HG02981 (cell line): ENCODE measurements around the gene SCNM1.

Experiments
- ATAC-seq: cut with Tn5 transposase; IDR thresholded peaks from one replicate; pipeline ENCODE4 v1.9.1; 2021; ENCODE audit warnings: mild to moderate bottlenecking, moderate library complexity; ENCODE audit not compliant: unreplicated experiment

The SCNM1 gene, protein sequence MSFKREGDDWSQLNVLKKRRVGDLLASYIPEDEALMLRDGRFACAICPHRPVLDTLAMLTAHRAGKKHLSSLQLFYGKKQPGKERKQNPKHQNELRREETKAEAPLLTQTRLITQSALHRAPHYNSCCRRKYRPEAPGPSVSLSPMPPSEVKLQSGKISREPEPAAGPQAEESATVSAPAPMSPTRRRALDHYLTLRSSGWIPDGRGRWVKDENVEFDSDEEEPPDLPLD

GRCh38 chr1:151165738-151166504 lies at the start of gene SCNM1, which contains the start of gene LYSMD1:
Gene SCNM1 (plus strand): TSS chr1:151166144. CDS start chr1:151166153, 9 bp downstream.
Gene LYSMD1 (minus strand): TSS chr1:151165902. CDS start chr1:151165258, 644 bp downstream.
- ATAC-seq: peak; percentile 88

- ATAC-seq: no peak
These were observed 41.1 kb upstream of the SCNM1 start for GRCh38 chr1:151124763-151125403.

GRCh38 chr1:151128800-151129199 lies 37.1 kb upstream of the SCNM1 start:
- ATAC-seq: no peak

DNA sequence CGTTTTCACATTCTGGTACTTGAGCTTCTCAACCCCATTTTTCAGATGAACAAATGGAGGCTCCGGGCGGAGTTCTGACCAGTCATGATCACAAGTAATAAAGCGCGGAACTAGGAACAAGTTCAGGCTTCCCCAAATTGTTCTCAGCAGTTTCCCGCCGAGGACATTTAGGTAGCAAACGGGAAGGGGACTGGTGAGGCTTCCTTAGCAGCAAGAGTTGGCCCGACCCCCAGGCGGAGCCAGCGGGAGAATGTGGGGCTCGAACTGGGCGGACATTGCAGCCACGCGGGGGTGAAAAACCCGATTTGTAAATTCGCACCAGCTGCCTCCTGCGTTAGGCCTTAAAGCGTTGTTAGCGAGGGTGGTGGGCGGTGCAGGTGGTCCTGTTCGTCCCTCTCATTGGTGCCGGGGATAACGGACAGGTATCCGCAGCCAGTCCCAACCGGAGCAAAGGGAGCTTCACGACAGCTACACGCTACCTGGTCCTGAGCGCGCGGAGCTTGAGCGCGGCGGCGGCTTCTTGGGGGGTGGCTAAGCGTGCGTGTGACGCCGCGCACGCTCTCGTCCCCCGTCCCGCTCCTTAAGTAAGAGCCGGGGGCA lies 34.9 kb upstream of the SCNM1 start:
- ATAC-seq: peak; percentile 90

DNA sequence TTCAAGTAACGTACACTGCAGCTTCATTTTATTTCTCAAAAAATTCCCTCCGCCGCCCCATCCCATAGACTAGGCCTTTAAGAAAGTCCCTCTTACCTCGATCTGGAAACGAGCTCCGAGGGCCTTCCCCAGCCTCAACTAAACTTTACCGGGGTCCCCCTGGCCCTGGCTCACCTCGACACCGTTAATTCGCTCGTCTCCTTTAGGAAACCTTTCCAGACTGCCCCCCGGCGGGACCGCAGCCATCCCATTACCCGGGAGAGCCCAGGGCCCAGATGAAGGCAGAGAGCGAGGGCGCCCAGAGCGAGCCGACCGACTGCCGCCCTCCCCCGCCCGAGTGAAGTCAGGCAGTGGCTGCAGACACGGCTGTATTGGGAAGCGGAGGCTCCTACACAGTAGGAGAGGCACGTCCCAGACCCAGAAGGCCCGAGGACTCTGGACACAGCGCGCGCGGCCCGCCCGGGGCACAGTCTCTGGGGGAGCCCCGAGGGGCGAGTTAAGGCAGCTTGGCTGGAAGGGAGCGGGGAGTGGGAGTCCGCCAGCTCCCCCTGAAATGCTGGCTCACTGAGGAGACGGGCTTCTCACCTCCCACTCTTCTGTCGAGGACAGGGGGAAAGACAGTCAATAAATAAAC lies 34.1 kb upstream of the SCNM1 start:
- no peak for ATAC-seq

DNA sequence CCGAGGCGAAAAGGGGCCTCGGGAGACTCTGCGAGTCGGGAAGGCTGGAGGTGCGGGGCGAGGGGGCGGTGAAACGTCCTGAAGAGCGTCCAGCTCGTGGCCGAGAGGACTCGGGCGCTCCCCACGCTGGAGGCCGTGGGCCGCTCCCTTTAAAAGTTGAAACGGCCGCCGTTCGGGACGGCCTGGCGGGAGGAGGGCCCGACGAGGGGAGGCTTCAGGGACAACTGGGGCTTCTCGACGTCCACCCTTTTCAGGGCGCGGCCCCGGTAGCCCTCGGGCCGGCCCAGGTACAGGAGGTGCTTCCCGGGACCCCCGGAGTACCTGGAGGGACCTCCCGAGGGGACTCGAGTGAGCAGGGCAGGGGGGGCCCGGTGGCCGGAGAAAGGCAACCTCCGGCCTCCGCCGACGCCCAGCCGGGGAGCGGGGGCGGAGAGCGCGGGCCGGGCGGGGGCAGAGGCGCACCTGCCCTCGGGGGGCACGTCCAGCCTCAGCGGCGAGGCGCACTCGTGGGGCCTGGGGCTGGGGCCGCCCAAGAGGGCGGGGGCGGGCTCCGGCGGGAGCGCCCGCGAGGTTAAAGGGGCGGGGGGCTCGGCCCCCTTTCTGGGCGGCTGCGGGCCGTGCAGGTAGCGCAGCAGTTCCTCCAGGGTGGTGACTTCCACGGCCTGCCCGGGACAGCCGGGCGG lies 33.5 kb upstream of the SCNM1 start:
- no peak for ATAC-seq

DNA sequence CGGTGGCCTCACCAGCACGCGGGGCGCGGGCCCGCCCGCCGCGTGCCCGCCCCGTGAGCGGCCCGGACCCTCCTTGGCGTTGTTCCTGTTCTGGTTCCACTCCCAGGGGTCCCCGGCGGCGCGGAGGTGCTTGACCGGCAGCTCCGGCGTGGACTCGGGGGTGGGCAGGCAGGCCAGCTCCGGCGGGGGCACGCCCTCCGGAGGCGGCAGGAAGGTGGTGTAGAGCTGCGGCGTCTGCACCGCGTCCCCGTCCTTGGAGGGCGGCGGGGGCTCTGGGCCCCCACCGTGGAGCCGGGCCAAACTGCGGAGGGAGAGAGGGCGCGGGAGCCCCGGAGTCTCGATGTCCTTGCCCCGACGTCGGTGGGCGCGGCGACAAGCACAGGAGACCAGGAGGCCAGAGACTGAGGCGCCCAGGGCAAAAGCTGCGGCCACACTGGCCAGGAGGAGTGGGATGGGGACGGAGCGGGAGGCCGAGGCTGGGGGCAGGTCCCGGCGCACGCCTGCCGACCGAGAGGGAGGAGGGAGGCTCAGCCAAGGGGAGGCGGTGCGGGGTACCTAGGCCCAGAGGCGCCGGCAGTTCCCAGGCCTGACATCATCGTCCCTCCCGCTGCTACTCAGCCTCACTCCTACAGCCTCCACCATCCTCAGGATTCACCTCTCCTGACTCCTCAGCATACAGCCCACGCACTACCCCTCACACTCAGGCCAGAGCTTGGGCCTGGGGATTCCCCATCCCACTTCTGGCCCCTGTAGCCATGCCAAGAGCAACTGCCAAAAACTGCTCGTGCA lies 32.7 kb upstream of the SCNM1 start:
- no peak for ATAC-seq

DNA sequence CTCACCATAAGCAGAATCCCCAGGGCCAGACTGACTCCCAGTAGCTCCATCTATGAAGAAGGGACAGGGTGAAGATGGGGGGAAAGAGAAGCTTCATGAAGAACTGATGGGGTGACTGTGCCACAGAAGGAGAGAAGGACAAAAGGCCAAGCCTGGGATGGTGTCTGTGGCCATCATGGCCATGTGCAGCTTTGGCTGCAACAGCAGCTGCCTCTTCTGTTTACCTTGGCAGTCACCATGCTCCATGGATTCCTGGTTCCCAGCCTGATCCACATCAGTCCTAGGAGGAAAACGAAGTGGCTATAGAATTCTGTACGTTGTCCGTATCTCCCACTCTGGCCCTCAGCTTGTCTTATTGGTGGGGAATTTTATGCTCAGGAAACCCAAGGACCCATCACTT lies 31.5 kb upstream of the SCNM1 start:
- ATAC-seq: no peak

- no peak for ATAC-seq
These were observed 31.0 kb upstream of the SCNM1 start for GRCh38 chr1:151134991-151135390.

- no peak for ATAC-seq
These were observed 30.2 kb upstream of the SCNM1 start for GRCh38 chr1:151135433-151136385.

DNA sequence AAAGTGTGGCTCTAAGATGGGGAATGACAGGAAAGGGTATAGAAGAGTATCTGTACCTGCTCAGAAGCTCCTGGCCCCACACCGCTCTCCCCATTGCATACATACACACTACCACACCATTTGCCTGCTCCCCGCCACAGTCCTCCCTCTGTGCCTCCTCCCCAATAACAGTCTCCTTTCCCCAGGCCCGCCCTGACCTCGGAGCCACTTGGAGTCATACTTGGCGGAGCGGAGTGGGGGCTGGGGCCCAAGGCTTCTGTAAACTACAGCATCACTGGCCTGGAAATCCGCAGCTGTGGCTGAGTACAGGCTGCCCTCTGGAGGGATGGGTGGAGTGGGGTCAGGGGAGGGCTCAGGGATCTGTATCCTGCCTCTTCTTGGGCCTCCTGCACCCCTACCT lies 28.2 kb upstream of the SCNM1 start:
- ATAC-seq: no peak

GRCh38 chr1:151142411-151143056 lies 23.4 kb upstream of the SCNM1 start:
- no peak for ATAC-seq

GRCh38 chr1:151143057-151143435 lies 22.9 kb upstream of the SCNM1 start:
- no peak for ATAC-seq

DNA sequence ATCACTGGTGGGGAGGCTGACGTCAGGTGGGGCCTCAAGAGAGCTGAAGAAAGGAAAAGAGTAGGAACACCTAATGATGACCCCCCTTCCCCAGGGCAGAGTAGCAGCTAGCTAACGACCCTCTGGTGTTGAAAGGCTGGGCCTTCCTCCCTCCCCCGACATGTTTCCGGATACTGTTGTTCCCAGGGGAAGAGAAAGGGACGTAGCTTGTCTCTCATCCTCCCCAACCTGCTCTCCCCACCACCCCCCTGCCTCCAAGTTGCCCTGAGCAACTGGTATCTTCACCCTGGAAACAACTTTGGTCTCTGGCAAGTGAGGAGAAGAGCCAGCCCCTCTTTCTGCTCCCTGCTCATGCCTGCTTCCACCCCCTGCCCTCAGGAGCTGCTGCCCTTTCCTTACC lies 22.0 kb upstream of the SCNM1 start:
- ATAC-seq: no peak

- no peak for ATAC-seq
These were observed 21.3 kb upstream of the SCNM1 start for GRCh38 chr1:151144474-151145303.

DNA sequence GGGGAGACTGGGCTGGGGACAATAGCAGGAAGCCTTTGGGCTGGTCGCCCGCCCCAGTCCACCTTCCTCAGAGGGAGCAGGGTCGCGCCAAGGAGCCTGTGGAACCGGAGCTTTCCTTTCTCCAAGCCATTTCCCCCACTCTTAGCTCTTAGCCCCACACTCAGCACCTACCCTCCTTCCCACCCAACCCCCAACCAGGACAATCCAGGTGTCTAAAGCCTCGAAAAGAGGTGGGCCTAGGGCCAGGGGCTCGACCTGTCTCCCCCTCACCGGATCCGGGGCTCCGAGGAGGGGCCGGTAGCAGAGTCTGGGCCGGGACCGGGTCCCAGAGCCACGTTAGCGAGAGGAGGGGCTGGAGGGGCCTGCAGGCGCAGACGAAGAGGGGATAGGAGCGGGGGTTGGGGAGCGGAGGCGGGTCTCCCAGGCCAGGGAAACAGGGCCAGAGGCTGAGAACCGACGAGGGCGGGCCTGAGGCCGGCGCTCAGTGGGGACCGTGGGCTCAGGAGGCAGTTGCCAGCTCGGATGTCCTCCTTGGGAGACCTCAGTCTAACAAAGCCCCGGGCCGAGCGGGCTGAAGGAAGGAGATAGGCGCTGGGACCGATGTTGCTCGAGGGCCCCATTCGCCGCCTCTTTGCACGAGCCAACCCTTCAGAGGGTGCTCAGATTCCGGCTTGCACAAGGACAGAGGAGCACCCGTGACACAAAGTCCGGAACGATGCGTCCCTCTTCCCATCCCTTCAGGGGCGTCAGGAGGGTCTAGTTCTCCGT lies 20.5 kb upstream of the SCNM1 start:
- no peak for ATAC-seq

- no peak for ATAC-seq
These were observed 19.9 kb upstream of the SCNM1 start for GRCh38 chr1:151146072-151146411.
